NCI-H2081 (cell line): ENCODE results near the gene SLC34A3.
A peak's percentile ranks its signal among the peaks of the same experiment; 100 is the strongest.

Experiments
- DNase-seq, 2 experiments: peaks; one replicate each; lab custom pipeline; 2025; lab: John Stamatoyannopoulos, UW

SLC34A3 gene

DNA sequence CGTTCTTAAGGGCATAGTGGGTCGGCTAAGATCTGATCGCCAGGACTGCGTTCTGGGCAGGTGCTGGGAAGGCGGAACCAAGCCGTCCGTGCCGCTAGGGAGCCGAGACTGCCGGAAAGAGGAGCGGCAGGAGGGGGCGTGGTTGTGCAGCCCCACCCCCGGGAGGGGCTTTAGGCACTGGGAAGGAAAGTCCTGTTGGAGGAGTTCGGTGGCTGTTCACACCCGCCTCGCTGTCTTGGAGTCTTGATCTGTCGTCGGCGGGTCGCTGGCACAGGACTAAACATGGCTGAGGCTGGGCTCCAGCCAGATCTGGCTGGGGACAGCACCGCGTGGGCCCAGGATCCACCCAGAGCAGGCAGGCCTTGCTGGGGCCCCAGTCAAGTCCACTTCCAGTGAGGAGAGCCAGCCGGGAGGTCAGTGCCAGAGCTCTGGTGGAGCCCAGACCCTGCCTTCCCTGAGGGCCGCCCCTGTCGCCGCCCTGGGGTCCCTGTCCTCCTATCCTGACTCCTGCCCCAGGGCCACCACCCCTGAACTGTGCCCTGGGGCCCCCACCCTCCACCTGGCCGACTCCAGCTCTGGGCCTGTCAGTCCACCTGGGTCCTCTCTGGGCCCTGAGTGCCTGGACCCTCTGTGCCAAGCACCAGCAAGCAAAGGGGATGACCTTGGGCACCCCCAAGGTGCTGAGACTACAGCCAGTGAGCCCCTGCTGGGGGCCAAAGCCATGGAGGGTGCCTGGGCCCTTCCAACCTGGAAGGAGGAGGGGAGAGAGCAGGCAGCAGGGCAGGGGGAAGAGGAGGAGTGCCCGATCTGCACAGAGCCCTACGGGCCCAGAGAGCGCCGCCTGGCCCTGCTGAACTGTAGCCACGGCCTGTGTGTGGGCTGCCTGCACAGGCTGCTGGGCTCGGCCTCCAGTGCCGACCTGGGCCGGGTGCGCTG, 13.2 kb upstream of the SLC34A3 start:
- peak; percentile 52 to 63 for DNase-seq

DNA sequence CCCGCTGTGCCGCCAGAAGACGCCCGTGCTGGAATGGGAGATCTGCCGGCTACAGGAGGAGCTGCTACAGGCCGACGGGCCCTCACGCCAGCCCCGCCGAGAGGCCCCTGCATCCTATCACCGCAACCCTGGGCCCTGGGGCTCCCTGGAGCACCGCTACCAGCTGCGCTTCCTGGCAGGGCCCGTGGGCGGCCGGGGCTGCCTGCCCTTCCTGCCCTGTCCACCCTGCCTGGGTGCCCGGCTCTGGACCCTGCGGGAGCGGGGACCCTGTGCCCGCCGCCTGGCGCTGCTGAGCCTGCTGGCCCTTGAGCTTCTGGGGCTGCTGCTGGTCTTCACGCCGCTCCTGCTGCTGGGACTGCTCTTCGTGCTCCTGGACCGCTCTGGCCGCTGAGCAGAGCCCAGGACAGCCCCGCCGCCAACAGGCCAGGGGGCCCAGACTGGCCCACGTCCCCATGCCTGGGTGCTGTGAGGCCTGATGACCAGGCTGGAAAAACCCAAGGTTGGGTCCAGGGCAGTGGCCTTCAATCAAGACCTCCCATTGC, 12.4 kb upstream of the SLC34A3 start:
- DNase-seq = no peak

DNA sequence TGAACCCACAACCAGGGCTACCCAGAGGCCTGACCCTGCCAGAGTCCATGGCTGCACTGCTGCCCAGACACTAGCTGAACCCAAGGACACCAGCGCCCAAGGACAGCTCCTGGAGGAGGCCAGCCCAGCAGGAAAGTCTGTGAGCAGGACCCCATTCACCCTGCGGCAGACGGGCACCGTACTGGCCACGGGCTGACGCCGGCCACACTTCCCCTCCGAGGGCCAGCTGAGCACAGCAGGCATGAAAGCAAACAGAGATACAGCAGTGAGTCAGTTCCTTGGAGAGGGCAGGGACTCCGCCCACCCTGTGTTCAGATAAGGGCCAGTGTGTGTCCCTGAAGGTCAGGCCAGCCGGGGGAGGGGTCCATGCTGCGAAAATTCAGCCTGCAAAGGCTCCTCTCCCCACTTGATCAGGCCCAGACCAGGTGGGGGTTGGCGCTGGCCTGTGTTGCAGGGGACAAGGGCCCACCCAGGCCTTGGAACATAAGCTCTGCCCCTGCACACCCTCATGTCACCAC, 11.9 kb upstream of the SLC34A3 start:
- no peak for DNase-seq

DNA sequence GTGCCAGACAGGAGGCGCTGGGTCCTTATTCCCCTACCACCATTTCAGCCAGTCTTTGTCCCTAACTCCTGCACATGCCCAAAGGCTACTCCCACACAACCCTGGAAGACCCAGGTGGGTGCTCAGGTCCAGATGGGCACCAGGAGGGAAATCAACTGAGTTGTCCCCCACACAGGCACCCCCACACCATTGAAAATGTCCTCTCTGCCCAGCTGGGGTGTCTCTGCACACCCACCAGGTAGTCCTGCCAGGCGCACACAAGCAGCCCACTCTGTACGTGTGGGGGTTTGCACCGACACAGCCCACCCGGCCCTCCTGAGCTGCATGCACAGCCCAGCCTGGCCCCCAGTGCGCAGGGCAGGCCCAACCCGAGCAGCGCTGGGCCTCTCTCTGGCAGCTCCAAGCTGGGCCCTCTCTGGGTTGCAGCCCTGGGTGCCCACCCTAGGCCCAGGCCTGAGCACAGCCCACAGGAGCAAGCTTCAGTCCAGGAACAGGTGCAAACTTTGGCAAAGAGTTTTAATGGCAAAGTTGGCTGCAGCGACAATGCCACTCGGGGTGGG, 10.9 kb upstream of the SLC34A3 start:
- DNase-seq = no peak

DNA sequence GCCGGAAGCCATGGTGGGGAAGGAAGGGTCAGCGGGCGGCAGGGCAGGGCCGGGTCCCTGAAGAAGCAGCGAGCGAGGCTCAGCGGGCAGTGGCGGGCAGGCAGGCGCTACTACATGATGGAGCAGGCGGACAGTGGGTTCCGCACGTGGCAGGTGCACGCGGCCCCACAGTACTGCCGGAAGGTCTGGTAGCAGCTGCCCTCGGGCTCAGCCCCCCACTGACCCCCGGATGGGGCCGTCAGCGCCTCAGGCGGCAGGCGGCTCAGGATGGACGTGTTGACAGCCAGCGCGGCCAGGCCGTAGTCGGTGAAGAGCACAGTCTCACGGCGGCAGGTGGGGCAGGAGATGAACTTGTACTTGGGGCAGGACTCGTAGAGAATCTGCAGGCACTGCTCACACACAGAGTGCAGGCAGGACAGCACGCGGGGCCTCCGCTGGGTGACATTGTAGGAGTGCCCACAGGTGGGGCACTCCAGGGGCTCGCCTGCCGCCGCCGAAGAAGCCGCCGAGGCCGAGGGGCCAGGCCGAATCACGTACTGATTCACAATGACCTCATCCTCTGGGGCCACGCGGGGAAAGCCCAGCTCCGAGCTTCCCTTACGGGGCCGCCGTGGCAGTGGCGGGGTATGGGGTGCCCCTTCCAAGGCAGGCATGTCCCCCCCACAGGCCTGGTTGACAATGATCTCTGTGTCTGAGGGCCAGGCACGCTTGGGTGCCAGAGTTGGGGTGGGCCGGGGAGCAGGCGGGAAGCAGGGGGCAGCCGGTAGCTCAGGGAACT, 10.2 kb upstream of the SLC34A3 start:
- DNase-seq = no peak

DNA sequence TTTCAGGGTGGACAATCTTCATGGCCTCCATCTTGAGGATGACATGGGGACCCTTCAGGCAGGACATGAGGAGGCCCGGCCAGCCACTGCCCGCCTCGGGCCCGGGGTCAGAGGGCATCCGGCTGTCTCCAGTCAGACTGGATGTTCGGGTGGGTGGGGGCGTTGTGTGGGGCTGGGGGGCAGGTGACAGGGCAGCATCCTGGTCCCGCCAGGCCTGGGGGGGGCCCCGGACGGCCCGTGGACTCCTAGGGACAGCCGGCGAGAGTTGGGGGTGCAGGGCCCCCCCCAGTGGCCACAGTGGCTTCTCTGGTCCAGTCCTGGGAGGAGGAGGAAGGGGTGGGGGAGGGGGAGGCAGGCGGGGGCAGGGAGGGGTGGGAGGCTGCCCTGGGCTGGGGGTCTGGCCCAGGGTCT, 9.6 kb upstream of the SLC34A3 start:
- DNase-seq = no peak

DNA sequence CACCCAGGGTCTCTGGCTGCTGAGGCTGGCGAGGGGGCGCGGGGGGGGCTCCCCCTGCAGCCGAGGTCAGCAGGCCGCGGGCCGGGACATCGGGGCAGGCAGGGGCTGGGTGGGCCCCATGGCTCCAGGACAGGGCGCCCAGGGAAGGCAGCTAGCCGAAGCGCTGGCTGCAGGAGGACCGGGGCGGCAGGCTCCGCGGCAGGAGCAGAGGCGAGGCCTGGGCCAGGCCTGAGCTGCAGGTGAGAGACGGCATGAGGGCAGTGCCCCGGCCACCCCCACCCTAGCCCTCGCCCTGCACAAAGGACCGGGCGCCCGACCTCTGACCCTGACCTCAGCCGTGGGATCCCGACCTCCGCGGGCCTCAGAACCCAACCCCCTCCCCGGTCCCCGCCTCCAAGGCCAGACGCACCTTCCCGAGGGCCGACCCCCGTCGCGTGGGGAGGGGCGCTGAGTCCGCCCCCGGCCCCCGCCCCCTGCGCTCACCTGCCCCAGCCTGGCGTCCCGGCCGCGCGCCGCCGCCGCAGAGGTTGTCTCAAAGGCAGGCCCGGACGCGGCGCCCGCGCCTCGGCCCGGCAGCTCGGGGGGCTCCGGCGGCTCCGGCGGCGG, 9.1 kb upstream of the SLC34A3 start:
- DNase-seq = no peak

DNA sequence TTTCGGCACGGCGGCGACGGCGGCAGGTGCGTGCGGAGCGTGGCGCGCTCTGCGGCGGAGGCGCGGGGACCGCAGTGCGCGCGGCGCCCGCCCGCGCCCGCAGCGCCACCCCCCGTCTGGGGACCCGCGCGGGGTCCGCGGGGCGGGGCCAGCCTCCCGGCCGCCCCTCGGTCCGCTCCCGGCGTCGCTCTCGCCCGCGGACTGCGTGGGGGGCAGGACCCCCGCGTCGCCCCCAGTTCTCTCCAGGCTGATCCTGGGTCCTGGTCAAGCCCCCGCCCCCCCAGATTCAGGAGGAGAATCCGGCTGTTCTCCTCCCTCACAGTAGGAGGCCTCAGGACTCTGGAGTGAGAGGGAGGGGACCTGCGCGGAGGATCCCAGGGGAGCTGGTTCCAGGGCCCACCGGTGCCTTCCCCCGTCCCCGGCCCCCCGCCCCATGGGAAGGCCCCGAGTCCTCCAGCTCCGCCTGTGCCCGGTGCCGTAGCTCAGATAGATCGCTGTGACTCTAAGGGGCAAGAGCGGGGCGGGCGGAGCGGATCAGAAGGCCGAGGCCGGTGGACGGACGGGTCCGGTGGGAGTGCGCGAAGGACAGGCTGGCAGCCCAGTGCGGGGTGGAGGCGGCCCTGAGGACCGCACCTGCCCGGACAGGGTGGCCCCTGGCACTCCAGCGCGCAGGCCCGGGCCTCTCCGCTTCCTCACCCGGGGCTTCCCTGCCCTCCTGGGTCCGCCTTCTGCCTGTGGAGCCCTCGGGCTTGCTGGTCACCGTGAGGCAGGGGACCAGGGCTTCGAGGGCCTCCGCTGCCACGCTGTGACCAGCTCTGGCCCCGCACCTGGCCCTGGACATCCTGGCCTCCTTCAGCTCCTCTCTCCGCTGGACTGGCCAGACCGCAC, 8.3 kb upstream of the SLC34A3 start, which contains the start of gene RNF208:
Gene RNF208, minus strand, starts transcription at position 51 of the 888 bp plus-strand sequence. CDS start 1,028 bp downstream, outside the sequence.
- DNase-seq = peak in 1 of 2 experiments; percentile 18

DNA sequence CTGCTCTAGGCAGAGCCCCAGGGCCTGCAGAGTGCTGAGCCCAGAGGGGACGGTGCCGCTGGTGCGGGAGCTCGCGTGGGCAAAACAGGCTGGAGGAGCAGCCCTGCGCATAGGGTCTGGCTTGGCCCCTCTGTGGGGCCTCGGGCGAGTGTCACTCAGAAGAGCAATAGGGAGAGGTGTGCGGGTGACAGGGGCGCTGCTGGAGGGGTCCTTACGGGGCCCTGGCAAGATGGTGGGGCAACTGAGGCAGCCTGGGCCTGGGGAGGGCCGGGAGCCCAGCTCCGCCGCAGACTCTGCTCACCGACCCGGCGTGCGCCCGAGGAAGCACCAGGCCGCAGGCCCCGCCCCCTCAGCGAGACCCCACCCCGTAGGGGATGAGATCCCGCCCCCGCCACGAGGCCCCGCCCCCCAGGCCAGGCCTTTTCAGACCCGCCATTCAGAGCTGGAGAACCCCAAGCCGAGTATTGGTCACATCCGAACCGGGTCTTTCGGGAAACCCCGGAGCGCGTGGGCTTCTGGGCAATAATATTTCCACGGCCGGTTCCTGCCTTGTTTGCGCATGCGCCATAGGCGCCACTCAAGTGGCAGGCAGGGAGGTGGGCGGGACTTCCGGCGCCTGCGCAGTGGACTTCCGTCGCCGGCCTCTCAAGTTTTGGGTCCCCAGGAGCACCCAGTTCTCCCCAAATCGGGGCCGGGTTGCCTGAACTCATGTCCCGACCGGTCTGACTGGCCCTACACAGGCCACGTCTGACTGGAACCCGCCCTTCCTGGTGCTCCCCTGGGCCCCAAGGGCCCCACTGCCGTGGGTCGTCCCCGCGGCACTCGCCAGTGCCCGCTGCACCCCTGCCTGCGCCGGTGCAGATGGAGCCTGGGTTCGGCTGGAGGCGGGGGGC, 7.4 kb upstream of the SLC34A3 start:
- peak; percentile 96 to 97 for DNase-seq

DNA sequence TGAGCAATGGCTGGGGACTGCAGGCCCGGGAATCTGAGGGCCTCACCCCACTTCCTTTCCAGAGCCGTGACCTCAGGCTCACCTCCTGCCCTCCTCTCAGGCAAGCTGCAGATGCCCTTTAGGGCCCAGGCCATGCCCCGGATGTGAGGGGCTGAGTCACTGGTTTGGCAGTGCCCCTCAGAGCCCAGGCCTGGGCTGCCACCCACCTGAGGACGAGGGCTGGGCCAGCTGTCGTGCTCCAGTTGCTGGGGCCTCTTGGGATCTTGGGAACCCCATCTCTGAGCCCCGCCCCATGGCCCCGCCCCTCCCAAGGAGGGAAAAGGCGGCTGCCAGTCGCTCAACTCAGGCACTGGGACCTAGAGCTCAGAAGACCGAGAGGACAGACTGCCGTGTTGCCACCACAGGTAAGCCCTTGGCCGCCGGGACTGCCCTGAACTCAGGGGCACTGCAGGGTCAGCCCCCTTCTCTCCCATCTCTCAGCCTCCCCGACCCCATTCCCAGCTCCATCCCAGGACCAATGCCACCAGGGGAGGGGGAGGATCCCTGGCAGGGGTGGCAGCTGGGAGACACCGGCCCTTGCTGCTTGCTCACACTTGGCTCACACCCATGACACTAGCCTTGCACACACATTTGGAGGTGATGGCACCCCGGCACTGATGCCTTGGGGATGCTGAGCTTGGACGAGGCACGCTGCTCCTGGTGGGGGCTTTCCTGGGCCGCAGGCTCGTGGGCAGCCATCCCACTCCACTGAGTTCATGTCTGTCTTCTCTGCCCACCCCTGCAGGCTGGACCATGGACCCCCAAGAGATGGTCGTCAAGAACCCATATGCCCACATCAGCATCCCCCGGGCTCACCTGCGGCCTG, 5.6 kb upstream of the SLC34A3 start, which contains the start of gene CYSRT1:
Gene CYSRT1, plus strand, starts transcription at position 345 of the 865 bp plus-strand sequence. Its CDS starts 448 bp downstream, at position 793.
- DNase-seq = no peak

DNA sequence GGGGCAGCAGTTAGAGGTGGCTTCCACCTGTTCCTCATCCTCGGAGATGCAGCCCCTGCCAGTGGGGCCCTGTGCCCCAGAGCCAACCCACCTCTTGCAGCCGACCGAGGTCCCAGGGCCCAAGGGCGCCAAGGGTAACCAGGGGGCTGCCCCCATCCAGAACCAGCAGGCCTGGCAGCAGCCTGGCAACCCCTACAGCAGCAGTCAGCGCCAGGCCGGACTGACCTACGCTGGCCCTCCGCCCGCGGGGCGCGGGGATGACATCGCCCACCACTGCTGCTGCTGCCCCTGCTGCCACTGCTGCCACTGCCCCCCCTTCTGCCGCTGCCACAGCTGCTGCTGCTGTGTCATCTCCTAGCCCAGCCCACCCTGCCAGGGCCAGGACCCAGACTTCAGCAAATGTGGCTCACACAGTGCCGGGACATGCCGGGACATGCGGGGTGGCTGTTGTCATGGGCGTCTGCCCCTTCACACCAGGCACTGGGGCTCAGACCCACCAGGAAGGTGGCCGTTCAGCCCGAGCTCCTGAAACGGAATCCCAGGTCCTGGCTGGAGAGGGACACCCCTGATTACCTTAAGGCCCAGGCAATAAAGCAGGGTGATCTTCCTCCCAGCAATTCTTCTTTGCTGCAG, 4.9 kb upstream of the SLC34A3 start:
- DNase-seq = no peak

DNA sequence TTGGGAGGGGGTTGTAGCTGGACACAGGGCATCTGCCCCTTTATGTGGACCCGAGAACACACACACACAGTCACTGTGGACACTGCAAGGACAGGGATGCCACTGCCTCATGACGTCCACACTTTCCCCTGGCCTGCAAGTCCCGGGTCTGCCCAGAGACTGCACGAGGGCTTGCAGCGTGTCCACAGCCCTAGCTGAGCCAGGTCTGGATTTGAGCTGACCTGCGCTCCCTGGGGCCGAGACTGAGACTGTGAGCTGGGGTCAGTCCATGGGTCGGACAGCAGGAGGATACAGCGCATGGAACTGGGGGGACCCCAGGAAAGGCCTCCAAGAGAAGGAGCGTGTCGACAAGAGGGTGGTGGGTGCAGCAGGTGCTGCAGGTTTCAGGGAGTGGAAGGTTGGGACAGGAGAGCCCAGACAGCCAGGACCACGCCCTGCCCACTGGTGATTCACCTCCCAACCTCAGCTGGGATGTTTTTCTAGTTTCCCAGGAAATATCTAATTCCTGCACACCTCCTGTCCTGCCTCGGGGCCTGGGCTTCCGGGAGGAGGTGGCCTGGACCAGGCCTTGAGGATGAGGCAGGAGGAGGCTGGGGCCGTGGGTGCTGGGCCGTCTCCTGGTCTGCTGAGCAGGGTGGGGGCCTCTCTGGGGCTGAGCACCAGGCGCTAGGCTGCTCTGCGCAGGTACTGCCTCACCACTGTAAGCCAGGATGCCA, 4.2 kb upstream of the SLC34A3 start:
- no peak for DNase-seq

DNA sequence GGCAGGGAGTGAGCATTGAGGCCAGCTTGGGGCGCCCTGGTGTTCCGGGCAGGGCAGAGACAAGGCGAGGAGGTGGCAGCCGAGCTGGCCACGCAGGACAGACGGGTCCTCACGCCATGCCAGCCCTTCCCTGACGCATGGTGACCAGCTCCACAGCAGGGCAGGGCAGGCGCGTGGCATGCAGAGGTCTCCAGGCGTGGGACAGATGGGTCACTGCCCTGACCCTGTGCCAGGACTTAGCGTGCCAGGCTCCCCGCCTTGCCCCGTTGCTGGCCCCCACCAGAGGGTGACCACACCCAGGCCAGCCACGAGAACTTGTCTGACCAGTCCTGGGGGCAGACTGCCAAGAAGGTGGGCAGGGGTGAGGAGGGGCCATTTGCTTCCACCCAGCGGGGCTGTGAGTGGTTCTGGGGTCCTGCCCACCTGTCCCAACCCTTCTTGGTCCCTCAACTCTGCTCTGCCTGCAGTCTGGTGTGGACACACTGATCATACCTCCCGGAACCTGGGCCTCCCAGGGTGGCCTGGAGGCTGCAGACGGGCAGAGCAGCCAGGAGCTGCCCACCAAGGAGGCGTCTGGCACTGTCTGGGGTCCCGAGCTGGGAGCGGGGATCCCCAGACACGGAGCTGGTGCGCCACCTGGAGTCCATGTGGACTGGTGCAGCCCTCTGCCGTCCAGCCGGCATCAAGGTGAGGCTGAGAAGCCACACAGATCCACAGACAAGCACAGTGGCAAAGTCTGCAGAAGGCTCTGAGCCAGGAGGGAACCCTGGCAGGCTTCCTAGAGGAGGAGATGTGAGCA, 3.4 kb upstream of the SLC34A3 start, which contains the start of gene RNF224:
Gene RNF224, plus strand, starts transcription at position 449 of the 799 bp plus-strand sequence. CDS start 834 bp downstream, outside the sequence.
- peak; percentile 71 to 73 for DNase-seq

DNA sequence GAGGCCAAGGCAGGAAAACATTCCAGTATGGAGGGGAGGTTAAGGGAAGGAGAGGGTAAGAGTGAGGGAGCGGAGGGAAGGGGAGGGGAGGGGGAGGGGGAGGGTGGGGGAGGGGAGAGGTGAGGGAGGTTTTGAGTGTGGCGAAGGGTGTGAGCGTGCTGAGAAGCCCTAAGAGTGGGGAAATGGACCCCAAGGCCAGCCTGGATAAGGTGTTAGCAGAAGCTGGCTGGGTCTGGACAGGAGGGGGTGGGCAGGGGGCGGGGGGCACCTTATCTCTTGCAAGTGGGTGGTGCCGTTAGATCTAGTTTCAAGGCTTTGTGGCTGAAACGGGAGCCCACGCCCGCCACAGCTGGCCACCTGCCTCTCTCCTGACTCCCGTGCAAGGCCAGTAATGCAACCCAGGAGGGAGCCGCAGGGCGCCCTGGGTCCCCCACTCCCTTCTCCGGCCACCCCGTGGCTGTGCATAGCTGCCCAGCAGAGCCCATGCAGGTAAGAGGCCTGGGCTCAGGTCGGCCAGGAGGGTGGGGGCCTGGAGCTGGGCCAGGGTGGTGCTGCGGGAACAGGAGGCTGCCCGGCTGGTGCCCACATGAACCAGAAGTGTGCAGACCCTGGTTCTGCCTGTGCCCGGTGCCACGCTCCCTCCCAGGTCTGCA, 2.7 kb upstream of the SLC34A3 start:
- DNase-seq = no peak

DNA sequence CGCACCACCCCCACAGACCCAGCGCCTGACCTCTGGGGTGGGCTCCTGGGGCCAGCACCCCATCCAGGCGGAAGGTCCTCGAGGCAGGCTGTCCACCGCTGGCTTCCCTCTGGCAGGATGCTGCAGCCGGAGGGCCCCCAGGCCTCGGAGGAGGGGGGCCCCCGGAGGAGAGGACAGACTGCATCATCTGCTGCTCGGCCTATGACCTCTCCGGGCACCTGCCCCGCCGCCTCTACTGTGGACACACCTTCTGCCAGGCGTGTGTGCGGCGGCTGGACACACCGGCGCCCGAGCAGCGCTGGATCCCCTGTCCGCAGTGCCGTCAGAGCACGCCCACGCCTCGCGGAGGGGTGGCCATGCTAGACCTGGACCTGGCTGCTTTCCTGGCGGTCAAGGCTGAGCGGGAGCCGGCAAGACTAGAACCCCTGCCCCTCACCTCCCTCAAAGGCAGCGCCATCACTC, 2.2 kb upstream of the SLC34A3 start:
- no peak for DNase-seq
